Activated T-cell treated with anti-CD3 and anti-CD28 coated beads, Interleukin-2, amount 50 U/mL, for 24 hours (primary cell): ENCODE measurements around the gene DGLUCY.
A peak's percentile ranks its signal among the peaks of the same experiment; 100 is the strongest.

Experiments
- DNase-seq: peaks from one replicate; pipeline ENCODE4 v3.0.0-alpha.2; 2020
- H3K27ac Mint-ChIP-seq: 2 replicates; pipeline ENCODE4 v1.8.0; 2020; ENCODE audit warnings: mild to moderate bottlenecking, mixed read lengths
- H3K27me3 Mint-ChIP-seq: 2 replicates; pipeline ENCODE4 v1.8.0; 2020; ENCODE audit warnings: mixed read lengths
- H3K36me3 Mint-ChIP-seq: 2 replicates; pipeline ENCODE4 v1.8.0; 2020; ENCODE audit warnings: low read depth, mixed read lengths
- H3K4me1 Mint-ChIP-seq: 2 replicates; pipeline ENCODE4 v1.8.0; 2020; ENCODE audit warnings: low read depth, mixed read lengths
- H3K4me3 Mint-ChIP-seq: 2 replicates; pipeline ENCODE4 v1.8.0; 2020; ENCODE audit warnings: mild to moderate bottlenecking, moderate library complexity, mixed read lengths
- H3K9me3 Mint-ChIP-seq: 2 replicates; pipeline ENCODE4 v1.8.0; 2020; ENCODE audit warnings: mixed read lengths

The DGLUCY gene

GRCh38 chr14:91158091-91158790, 44.4 kb downstream of the DGLUCY start:
- H3K27ac Mint-ChIP-seq, result no peak overlapping the region
- peaks cover 9% of the 10 kb centered on the region for H3K4me1 Mint-ChIP-seq
- no peaks in the 10 kb centered on the region for H3K9me3 Mint-ChIP-seq
- H3K27me3 Mint-ChIP-seq, result no peaks in the 10 kb centered on the region
- no peak overlapping the region for H3K4me3 Mint-ChIP-seq
- no peak for DNase-seq
- H3K36me3 Mint-ChIP-seq, result peaks cover 68% of the 10 kb centered on the region

GRCh38 chr14:91159182-91159581, 45.3 kb downstream of the DGLUCY start:
- no peaks in the 10 kb centered on the region for H3K27me3 Mint-ChIP-seq
- no peak overlapping the region for H3K27ac Mint-ChIP-seq
- no peak overlapping the region for H3K4me3 Mint-ChIP-seq
- no peak for DNase-seq
- peaks cover 74% of the 10 kb centered on the region for H3K36me3 Mint-ChIP-seq
- peaks cover 9% of the 10 kb centered on the region for H3K4me1 Mint-ChIP-seq
- no peaks in the 10 kb centered on the region for H3K9me3 Mint-ChIP-seq

- peaks cover 3% of the 10 kb centered on the region for H3K4me1 Mint-ChIP-seq
- DNase-seq, result no peak
- no peak overlapping the region for H3K4me3 Mint-ChIP-seq
- peaks cover 74% of the 10 kb centered on the region for H3K36me3 Mint-ChIP-seq
- no peak overlapping the region for H3K27ac Mint-ChIP-seq
- no peaks in the 10 kb centered on the region for H3K9me3 Mint-ChIP-seq
- H3K27me3 Mint-ChIP-seq, result no peaks in the 10 kb centered on the region
These were observed 46.0 kb downstream of the DGLUCY start for GRCh38 chr14:91159906-91160305.

GRCh38 chr14:91163316-91163715, 49.4 kb downstream of the DGLUCY start:
- no peaks in the 10 kb centered on the region for H3K4me1 Mint-ChIP-seq
- no peak for DNase-seq
- H3K9me3 Mint-ChIP-seq, result no peaks in the 10 kb centered on the region
- no peak overlapping the region for H3K27ac Mint-ChIP-seq
- H3K27me3 Mint-ChIP-seq, result no peaks in the 10 kb centered on the region
- H3K36me3 Mint-ChIP-seq, result peaks cover 81% of the 10 kb centered on the region
- H3K4me3 Mint-ChIP-seq, result no peak overlapping the region

- Mint-ChIP-seq H3K4me3 (no peak overlapping the region), H3K36me3 (peaks cover 82% of the 10 kb centered on the region), H3K4me1 (no peaks in the 10 kb centered on the region), H3K27me3 (no peaks in the 10 kb centered on the region), H3K27ac (peak overlapping the region; percentile 24), H3K9me3 (no peaks in the 10 kb centered on the region)
- DNase-seq, result no peak
These were observed 50.8 kb downstream of the DGLUCY start for GRCh38 chr14:91164676-91165075.

- Mint-ChIP-seq H3K4me3 (no peak overlapping the region), H3K36me3 (peaks cover 81% of the 10 kb centered on the region), H3K27ac (peak overlapping the region; percentile 53), H3K9me3 (no peaks in the 10 kb centered on the region), H3K4me1 (no peaks in the 10 kb centered on the region), H3K27me3 (no peaks in the 10 kb centered on the region)
- DNase-seq, result no peak
These were observed 53.5 kb downstream of the DGLUCY start for GRCh38 chr14:91167380-91167770.

GRCh38 chr14:91169951-91170350, 56.1 kb downstream of the DGLUCY start:
- no peak for DNase-seq
- H3K36me3 Mint-ChIP-seq, result peaks cover 77% of the 10 kb centered on the region
- H3K27me3 Mint-ChIP-seq, result no peaks in the 10 kb centered on the region
- peaks cover 4% of the 10 kb centered on the region for H3K4me1 Mint-ChIP-seq
- no peaks in the 10 kb centered on the region for H3K9me3 Mint-ChIP-seq
- no peak overlapping the region for H3K4me3 Mint-ChIP-seq
- peak overlapping the region; percentile 63 for H3K27ac Mint-ChIP-seq

- H3K27ac Mint-ChIP-seq, result peak overlapping the region; percentile 66
These were observed 56.7 kb downstream of the DGLUCY start for GRCh38 chr14:91170504-91171121.

GRCh38 chr14:91171291-91171690, 57.4 kb downstream of the DGLUCY start:
- H3K27me3 Mint-ChIP-seq, result no peaks in the 10 kb centered on the region
- DNase-seq, result no peak
- H3K9me3 Mint-ChIP-seq, result no peaks in the 10 kb centered on the region
- no peak overlapping the region for H3K4me3 Mint-ChIP-seq
- peaks cover 76% of the 10 kb centered on the region for H3K36me3 Mint-ChIP-seq
- H3K27ac Mint-ChIP-seq, result peak overlapping the region; percentile 76
- peaks cover 4% of the 10 kb centered on the region for H3K4me1 Mint-ChIP-seq

More at GRCh38 chr14:91170504-91171121, 56.7 kb downstream of the DGLUCY start:
- no peak for DNase-seq
- peaks cover 77% of the 10 kb centered on the region for H3K36me3 Mint-ChIP-seq
- H3K4me1 Mint-ChIP-seq, result peaks cover 4% of the 10 kb centered on the region
- no peaks in the 10 kb centered on the region for H3K27me3 Mint-ChIP-seq
- no peaks in the 10 kb centered on the region for H3K9me3 Mint-ChIP-seq
- H3K4me3 Mint-ChIP-seq, result no peak overlapping the region

- peak; percentile 85 for DNase-seq
- Mint-ChIP-seq H3K36me3 (peaks cover 75% of the 10 kb centered on the region), H3K27me3 (no peaks in the 10 kb centered on the region), H3K9me3 (no peaks in the 10 kb centered on the region), H3K4me3 (no peak overlapping the region), H3K27ac (peak overlapping the region; percentile 38), H3K4me1 (peaks cover 15% of the 10 kb centered on the region)
These were observed 59.4 kb downstream of the DGLUCY start for GRCh38 chr14:91173221-91173670.

GRCh38 chr14:91173904-91174303, 60.0 kb downstream of the DGLUCY start:
- Mint-ChIP-seq H3K27ac (no peak overlapping the region), H3K4me3 (no peak overlapping the region), H3K36me3 (peaks cover 70% of the 10 kb centered on the region), H3K4me1 (peaks cover 15% of the 10 kb centered on the region), H3K27me3 (no peaks in the 10 kb centered on the region), H3K9me3 (no peaks in the 10 kb centered on the region)
- no peak for DNase-seq

- H3K27me3 Mint-ChIP-seq, result no peaks in the 10 kb centered on the region
- H3K36me3 Mint-ChIP-seq, result peaks cover 58% of the 10 kb centered on the region
- no peaks in the 10 kb centered on the region for H3K9me3 Mint-ChIP-seq
- H3K4me1 Mint-ChIP-seq, result peaks cover 15% of the 10 kb centered on the region
- no peak overlapping the region for H3K4me3 Mint-ChIP-seq
- no peak for DNase-seq
- H3K27ac Mint-ChIP-seq, result peak overlapping the region; percentile 8
These were observed 61.7 kb downstream of the DGLUCY start for GRCh38 chr14:91175291-91176201.

GRCh38 chr14:91177073-91178034, 63.5 kb downstream of the DGLUCY start:
- DNase-seq, result peak; percentile 70
- Mint-ChIP-seq H3K9me3 (no peaks in the 10 kb centered on the region), H3K36me3 (peaks cover 57% of the 10 kb centered on the region), H3K4me1 (peaks cover 15% of the 10 kb centered on the region), H3K4me3 (no peak overlapping the region), H3K27me3 (no peaks in the 10 kb centered on the region), H3K27ac (peak overlapping the region; percentile 85)

GRCh38 chr14:91180611-91181010, 66.7 kb downstream of the DGLUCY start:
- no peak overlapping the region for H3K27ac Mint-ChIP-seq
- H3K4me3 Mint-ChIP-seq, result no peak overlapping the region
- H3K9me3 Mint-ChIP-seq, result no peaks in the 10 kb centered on the region
- no peaks in the 10 kb centered on the region for H3K27me3 Mint-ChIP-seq
- H3K4me1 Mint-ChIP-seq, result peaks cover 11% of the 10 kb centered on the region
- DNase-seq, result no peak
- H3K36me3 Mint-ChIP-seq, result peaks cover 50% of the 10 kb centered on the region
